Uterus (tissue), 4 donors: Measurements from ENCODE around the gene SSNA1. TPM values are rescaled to one million over a fixed set of nuclear protein-coding genes. Genes with fewer than 3 reads are reported as not detected.

Experiments
- DNase-seq, 2 donors: peaks; one replicate each; pipeline ENCODE4 v3.0.0-alpha.2; 2019 to 2020
- H3K27ac ChIP-seq, 2 donors: fragments of 200-600 bp; sonication (generic); 1 replicate in 1 of 2; 2 replicates in 1 of 2; pipeline ENCODE4 v1.5.1; 2016 to 2018
- H3K27me3 ChIP-seq, 2 donors: fragments of 200-600 bp; sonication (generic); one replicate each; pipeline ENCODE4 v1.5.1; 2018 to 2019; ENCODE audit warnings: control low read depth in 1 of 2
- H3K36me3 ChIP-seq, 2 donors: fragments of 200-600 bp; sonication (generic); one replicate each; pipeline ENCODE4 v1.5.1; 2019; ENCODE audit warnings: control low read depth in 1 of 2
- H3K4me1 ChIP-seq, 2 donors: fragments of 200-600 bp; sonication (generic); one replicate each; pipeline ENCODE4 v1.5.1; 2018 to 2019; ENCODE audit warnings: control low read depth in 1 of 2
- H3K4me3 ChIP-seq, 2 donors: fragments of 200-600 bp; sonication (generic); 1 replicate in 1 of 2; 2 replicates in 1 of 2; pipeline ENCODE4 v1.5.1; 2018 to 2019; ENCODE audit warnings: mild to moderate bottlenecking in 1 of 2
- H3K9me3 ChIP-seq, 2 donors: fragments of 200-600 bp; sonication (generic); one replicate each; pipeline ENCODE4 v1.5.1; 2019; ENCODE audit warnings: control low read depth in 1 of 2
- POLR2A ChIP-seq, 2 donors: fragments of 450-650 bp; IDR thresholded peaks; one replicate each; pipeline ENCODE4 v1.6.1; 2016; ENCODE audit warnings: antibody characterized with exemption in 2 of 2, mild to moderate bottlenecking in 1 of 2, moderate library complexity in 1 of 2
- intact Hi-C: fragments of 100-400 bp; cut with DNase I; formaldehyde crosslinking; loops from one replicate; pipeline ENCODE4 v1.15.1; 2023; ENCODE audit warnings: low total_unique reads
- total RNA-seq, 4 donors: library from RNA; depleted of rRNA in 3 of 4; stranded (reverse); fragments of >200 nt in 3 of 4; gene quantifications; one replicate each; pipeline versions ENCODE4 v1.1.0 to v1.2.4, GENCODE V29; 2014 to 2023
- TF ChIP-seq, protein P1 (sequence below), 4 experiments: fragments of 200-600 bp in 2 of 4; fragments of 450-650 bp in 2 of 4; sonication (generic) in 2 of 4; IDR thresholded peaks; one replicate each; pipeline ENCODE4 v1.5.1; 2016 to 2019; ENCODE audit warnings: antibody characterized with exemption in 4 of 4, mild to moderate bottlenecking in 2 of 4, moderate library complexity in 1 of 4
- donor health status: DM: yes; HTN: yes; CAD: no.

SSNA1 gene
- total RNA-seq, 4 donors from 2014 or later = 17.1 to 47.1 (median 40.6) TPM

DNA sequence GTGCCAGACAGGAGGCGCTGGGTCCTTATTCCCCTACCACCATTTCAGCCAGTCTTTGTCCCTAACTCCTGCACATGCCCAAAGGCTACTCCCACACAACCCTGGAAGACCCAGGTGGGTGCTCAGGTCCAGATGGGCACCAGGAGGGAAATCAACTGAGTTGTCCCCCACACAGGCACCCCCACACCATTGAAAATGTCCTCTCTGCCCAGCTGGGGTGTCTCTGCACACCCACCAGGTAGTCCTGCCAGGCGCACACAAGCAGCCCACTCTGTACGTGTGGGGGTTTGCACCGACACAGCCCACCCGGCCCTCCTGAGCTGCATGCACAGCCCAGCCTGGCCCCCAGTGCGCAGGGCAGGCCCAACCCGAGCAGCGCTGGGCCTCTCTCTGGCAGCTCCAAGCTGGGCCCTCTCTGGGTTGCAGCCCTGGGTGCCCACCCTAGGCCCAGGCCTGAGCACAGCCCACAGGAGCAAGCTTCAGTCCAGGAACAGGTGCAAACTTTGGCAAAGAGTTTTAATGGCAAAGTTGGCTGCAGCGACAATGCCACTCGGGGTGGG lies 31.4 kb downstream of the SSNA1 start:
- intact Hi-C loops = loop anchor here (10.0 kb wide), 1 partner anchor 105 kb away; the partner anchor contains the start of gene DPP7
- TF ChIP-seq, protein P1, sequence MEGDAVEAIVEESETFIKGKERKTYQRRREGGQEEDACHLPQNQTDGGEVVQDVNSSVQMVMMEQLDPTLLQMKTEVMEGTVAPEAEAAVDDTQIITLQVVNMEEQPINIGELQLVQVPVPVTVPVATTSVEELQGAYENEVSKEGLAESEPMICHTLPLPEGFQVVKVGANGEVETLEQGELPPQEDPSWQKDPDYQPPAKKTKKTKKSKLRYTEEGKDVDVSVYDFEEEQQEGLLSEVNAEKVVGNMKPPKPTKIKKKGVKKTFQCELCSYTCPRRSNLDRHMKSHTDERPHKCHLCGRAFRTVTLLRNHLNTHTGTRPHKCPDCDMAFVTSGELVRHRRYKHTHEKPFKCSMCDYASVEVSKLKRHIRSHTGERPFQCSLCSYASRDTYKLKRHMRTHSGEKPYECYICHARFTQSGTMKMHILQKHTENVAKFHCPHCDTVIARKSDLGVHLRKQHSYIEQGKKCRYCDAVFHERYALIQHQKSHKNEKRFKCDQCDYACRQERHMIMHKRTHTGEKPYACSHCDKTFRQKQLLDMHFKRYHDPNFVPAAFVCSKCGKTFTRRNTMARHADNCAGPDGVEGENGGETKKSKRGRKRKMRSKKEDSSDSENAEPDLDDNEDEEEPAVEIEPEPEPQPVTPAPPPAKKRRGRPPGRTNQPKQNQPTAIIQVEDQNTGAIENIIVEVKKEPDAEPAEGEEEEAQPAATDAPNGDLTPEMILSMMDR (IDR thresholded peaks at IDR 0.05) = no peak
- no peak for TF ChIP-seq POLR2A (IDR thresholded peaks at IDR 0.05)
- Histone ChIP-seq H3K36me3 (no peaks in the 10 kb centered on the region), H3K4me3 (no peak overlapping the region), H3K4me1 (peaks cover 0 to 19% of the 10 kb centered on the region in 2 donors), H3K27me3 (no peaks in the 10 kb centered on the region), H3K9me3 (no peaks in the 10 kb centered on the region), H3K27ac (no peak overlapping the region)
- DNase-seq = no peak

DNA sequence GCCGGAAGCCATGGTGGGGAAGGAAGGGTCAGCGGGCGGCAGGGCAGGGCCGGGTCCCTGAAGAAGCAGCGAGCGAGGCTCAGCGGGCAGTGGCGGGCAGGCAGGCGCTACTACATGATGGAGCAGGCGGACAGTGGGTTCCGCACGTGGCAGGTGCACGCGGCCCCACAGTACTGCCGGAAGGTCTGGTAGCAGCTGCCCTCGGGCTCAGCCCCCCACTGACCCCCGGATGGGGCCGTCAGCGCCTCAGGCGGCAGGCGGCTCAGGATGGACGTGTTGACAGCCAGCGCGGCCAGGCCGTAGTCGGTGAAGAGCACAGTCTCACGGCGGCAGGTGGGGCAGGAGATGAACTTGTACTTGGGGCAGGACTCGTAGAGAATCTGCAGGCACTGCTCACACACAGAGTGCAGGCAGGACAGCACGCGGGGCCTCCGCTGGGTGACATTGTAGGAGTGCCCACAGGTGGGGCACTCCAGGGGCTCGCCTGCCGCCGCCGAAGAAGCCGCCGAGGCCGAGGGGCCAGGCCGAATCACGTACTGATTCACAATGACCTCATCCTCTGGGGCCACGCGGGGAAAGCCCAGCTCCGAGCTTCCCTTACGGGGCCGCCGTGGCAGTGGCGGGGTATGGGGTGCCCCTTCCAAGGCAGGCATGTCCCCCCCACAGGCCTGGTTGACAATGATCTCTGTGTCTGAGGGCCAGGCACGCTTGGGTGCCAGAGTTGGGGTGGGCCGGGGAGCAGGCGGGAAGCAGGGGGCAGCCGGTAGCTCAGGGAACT lies 32.0 kb downstream of the SSNA1 start:
- Histone ChIP-seq H3K27me3 (no peaks in the 10 kb centered on the region), H3K4me1 (peaks cover 0 to 19% of the 10 kb centered on the region in 2 donors), H3K4me3 (no peak overlapping the region), H3K36me3 (no peaks in the 10 kb centered on the region), H3K9me3 (no peaks in the 10 kb centered on the region), H3K27ac (no peak overlapping the region)
- intact Hi-C loops = loop anchor here (10.0 kb wide), 1 partner anchor 106 kb away; the partner anchor contains the start of gene DPP7
- TF ChIP-seq, protein P1 (IDR thresholded peaks at IDR 0.05) = no peak
- TF ChIP-seq POLR2A (IDR thresholded peaks at IDR 0.05) = no peak
- DNase-seq = no peak

DNA sequence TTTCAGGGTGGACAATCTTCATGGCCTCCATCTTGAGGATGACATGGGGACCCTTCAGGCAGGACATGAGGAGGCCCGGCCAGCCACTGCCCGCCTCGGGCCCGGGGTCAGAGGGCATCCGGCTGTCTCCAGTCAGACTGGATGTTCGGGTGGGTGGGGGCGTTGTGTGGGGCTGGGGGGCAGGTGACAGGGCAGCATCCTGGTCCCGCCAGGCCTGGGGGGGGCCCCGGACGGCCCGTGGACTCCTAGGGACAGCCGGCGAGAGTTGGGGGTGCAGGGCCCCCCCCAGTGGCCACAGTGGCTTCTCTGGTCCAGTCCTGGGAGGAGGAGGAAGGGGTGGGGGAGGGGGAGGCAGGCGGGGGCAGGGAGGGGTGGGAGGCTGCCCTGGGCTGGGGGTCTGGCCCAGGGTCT lies 32.6 kb downstream of the SSNA1 start:
- intact Hi-C loops = loop anchor here (10.0 kb wide), 1 partner anchor 106 kb away; the partner anchor contains the start of gene DPP7
- no peak for DNase-seq
- no peak overlapping the region for H3K27ac ChIP-seq
- H3K36me3 ChIP-seq = no peaks in the 10 kb centered on the region
- H3K4me1 ChIP-seq = peaks cover 0 to 19% of the 10 kb centered on the region in 2 donors
- H3K4me3 ChIP-seq = no peak overlapping the region
- H3K27me3 ChIP-seq = no peaks in the 10 kb centered on the region
- no peaks in the 10 kb centered on the region for H3K9me3 ChIP-seq
- TF ChIP-seq POLR2A (IDR thresholded peaks at IDR 0.05) = no peak
- TF ChIP-seq, protein P1 (IDR thresholded peaks at IDR 0.05) = no peak

DNA sequence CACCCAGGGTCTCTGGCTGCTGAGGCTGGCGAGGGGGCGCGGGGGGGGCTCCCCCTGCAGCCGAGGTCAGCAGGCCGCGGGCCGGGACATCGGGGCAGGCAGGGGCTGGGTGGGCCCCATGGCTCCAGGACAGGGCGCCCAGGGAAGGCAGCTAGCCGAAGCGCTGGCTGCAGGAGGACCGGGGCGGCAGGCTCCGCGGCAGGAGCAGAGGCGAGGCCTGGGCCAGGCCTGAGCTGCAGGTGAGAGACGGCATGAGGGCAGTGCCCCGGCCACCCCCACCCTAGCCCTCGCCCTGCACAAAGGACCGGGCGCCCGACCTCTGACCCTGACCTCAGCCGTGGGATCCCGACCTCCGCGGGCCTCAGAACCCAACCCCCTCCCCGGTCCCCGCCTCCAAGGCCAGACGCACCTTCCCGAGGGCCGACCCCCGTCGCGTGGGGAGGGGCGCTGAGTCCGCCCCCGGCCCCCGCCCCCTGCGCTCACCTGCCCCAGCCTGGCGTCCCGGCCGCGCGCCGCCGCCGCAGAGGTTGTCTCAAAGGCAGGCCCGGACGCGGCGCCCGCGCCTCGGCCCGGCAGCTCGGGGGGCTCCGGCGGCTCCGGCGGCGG lies 33.1 kb downstream of the SSNA1 start:
- intact Hi-C loops = loop anchor here (10.0 kb wide), 1 partner anchor 107 kb away; the partner anchor contains the start of gene DPP7
- Histone ChIP-seq H3K27me3 (no peaks in the 10 kb centered on the region), H3K27ac (no peak overlapping the region), H3K4me3 (peak overlapping the region in 1 of 2 donors; percentile 38), H3K36me3 (no peaks in the 10 kb centered on the region), H3K9me3 (no peaks in the 10 kb centered on the region), H3K4me1 (peaks cover 0 to 19% of the 10 kb centered on the region in 2 donors)
- DNase-seq = no peak
- TF ChIP-seq POLR2A (IDR thresholded peaks at IDR 0.05) = no peak
- TF ChIP-seq, protein P1 (IDR thresholded peaks at IDR 0.05) = no peak
